Stimulated activated CD4-positive, alpha-beta T cell treated with anti-CD3 and anti-CD28 coated beads, Interleukin-2, amount 100 ng/mL, for 48 hours (primary cell): Measurements from ENCODE around the gene CHURC1.

Experiments used
- DNase-seq, 2 donors: peaks; one replicate each; pipeline ENCODE4 v3.0.0-alpha.2; 2020

CHURC1 gene

DNA sequence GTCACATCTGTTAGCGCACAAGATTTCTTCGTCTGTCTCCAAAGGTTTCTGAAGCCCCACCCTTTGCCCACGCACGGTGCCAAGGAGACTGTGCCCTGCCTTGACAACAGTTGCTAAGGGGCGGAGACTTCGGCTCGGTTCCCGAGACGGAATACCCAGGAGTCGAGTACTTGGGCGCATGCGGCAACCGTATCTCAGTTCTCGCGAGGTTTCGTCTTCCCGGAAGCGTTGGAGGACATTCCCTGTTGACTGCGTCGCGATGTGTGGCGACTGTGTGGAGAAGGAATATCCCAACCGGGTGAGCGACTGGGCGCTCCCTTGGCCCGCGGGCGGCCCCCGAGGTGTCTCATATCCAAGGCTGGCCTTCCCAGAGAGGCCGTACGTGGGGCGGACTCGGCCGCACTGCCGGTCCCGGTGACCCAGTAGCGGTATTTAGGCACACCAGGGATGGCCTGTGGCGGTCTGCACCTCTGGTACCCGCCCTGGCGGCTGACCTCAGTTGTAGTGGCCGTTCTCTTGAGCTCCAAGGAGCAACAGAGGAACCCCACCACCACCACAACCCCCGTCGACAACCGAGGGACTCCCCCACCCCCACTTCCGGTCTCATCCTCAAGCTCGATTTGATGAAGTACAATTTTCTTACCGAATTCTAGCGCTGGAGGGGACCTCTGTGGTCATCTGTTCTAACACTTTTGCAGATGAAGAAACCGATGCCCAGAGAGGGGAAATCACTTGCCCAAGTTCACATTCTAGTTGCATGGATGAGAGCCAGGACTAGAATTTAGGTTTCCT lies at the start of gene CHURC1:
Gene CHURC1 (plus strand): TSS at position 219 of the 792 bp plus-strand sequence. CDS start 41 bp downstream, at position 260.
- DNase-seq: peak; percentile 89 to 97

DNA sequence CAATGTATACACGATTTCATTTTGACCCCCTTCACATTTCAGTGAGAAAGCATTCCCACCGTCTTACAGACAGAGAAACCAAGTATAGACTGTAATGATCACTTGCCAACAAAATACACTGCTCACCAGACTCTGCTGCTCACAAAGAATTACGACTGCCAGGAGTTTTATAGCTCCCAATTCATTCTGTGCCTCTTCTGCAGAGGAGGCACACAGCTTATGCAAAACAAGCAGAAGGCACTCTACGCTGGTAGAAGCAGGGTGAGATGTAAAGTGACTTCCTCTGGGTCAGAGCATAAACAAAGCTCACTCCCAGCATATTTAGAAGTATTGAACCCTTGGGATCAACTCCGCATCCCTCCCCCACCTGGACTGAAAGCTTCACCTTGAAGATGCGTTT lies 49.1 kb upstream of the CHURC1 start:
- no peak for DNase-seq

DNA sequence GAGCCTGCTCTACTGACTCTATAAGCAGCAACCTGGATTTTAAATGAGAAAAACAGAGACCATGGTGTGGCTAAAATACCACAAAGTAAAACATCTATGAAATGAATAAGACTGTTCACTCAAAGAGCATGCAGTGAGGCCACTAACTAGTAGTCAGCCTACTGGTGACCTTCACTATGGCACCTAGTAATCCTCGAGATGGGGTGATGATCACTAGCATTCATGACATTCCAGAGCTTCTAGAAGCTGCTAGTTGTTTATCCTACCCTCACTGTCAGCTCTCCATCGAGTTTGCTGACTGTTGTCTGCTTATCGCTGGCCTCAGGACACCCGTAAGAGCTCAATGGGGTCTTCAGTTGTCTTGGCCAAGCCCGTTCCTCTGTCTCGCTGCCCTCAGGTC lies 48.3 kb upstream of the CHURC1 start:
- no peak for DNase-seq

DNA sequence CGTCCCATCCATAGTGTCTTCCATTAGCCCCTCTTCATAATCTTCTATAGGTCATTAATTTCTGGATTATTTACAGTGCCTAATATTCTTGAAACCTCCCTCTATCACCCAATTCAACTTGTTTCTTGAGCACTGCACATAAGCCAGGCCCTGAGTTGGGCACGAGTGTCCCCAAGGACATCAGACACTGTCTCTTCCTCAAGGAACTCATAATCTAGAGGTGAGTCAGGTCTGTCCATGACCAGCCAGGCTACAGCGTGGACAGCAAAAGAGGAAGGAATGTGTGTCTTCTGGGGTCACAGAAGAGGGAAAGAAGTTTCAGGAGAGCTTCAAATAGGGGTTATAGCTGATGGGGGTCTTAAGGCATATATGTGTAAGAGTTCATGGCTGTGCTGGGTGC lies 47.1 kb upstream of the CHURC1 start:
- no peak for DNase-seq

DNA sequence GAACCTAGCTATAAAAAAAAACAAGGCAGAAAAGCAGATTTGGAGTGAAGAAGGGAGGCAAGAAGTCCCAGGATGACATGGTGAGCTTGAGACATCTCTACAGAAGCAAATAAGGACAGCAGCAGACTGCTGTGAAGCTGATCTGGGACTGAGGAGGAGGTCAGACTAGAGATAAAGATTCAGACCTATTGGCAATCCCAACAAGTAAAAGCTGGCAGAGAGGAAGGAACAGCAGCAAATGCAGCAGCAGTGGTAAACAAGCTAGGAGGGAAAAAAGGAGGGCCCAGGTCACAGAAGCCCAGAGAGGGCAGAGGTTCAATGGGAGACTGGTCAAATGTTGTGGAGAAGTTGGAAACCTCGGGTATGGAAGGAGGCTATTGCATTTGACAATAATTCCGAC lies 45.9 kb upstream of the CHURC1 start:
- no peak for DNase-seq

DNA sequence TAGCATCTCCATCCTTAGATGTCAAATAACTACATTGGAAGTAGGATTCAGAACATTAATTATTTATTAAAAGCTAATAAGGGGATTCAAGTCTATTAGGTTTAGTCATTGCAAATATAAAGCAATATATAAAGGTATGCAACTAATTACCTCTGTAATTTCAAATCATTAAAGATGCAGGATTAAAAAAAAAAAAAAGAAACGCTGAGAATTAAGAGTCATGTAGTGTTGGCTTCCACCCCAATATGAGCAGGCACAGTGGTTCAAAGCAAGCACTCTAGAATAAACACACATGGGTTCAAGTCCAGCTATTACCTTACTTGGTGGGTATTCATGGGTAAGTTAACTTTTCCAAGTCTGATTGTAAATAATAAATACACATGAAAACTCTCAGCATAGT lies 45.4 kb upstream of the CHURC1 start:
- DNase-seq: no peak

DNA sequence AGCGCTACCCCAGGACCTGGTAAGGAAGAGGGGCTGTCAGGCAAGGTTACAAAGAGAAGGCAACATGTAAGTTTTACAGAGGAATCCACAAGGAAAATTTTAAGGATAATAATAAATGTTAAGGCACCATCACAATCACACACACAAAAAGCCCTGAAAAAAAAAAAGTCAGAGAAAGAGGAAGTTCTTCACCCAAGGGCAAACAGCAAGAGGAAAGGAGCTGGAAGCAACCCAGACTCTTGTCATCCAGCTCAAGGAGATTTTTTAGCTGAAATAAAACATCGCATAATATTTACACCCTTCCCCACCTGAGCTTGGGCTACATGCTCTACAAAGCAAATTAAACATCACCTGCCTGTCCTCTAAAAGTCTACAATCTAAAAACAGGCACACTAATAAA lies 44.1 kb upstream of the CHURC1 start:
- no peak for DNase-seq

DNA sequence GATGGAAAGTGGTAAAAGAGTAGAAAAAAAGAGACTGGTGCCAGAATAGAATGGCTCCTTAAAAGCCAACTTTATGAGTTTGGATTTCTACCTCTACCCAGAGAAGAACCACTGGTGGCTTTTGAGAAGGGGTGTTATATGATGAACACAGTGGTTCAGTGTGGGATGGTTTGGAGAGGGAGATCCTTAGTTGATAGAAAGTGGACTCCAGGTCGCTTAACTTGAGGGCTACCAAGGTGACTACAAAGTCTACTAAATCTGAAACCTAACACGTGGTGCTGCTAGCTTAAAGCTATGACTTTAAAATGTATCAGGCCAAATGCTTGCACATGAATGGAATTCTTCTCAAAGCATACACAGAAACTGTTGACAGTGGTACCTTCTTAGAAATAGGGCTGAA lies 42.9 kb upstream of the CHURC1 start:
- no peak for DNase-seq

DNA sequence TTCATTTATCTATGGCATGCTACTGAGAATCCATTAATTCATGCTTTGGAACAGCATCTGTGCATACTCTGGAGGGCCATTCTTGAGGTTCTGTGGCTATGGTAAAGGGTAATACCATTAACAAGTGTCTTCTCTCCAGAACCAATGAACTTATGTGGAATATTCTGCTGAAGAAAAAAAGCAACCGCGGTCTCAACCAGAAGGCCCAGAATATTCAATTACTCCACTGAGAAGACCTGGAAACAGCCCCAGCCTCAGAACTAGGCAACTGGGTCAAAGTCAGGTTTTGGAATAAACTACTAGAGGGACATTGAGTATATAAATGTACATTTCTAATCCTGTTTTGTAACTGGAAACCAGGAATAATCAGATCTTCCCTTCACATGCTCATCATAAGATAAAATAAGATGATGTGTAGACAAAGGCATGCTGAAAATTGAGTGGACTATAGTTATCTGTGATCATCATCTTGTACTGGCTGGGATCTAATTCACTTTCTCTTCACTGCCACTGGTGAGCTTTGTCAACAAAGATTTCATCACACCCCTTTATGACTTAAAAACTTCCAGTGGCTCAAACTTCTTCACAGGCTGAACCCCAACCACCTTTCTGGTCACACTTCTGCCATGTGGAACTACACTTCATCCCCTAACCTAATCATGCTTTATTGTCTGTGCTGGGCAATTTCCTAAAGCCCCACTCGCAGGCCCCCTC lies 40.6 kb upstream of the CHURC1 start:
- DNase-seq: no peak

DNA sequence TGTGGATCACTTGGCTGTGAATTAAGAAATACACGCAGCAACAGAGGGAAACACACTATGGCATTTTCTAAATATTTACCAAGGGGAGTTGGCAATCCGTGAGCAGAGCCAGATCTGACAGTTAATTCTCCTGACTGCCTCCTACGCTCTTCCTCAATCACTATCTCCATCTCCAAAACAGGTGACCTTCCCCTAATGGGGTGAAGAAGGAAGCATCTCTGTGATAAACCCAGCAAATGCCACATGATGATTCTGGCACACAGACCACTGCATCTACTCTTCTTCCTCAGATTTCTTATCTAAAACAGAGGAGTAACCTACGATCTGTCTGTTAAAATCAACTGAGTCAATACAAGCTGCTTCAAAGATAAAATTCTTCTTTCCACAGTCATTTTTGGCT lies 38.9 kb upstream of the CHURC1 start:
- DNase-seq: no peak

DNA sequence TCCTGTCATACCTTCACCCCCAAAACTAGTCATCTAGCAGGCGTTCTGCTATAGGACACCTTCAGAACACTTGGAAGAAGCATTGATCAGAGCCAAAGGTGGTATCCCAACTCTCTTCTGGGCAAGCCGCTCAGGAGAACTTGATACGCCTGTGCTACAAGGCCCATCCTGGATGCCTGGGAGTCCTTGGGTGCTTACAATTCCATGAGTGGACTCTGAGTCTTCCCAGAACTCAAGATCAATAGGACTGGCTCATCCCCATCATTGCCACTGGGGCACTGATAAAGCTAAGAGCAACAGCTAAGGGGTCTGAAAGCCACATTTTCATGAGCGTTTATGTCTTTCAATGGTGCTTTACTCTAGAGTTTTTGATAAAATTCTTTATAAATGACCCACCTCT lies 36.4 kb upstream of the CHURC1 start:
- no peak for DNase-seq

DNA sequence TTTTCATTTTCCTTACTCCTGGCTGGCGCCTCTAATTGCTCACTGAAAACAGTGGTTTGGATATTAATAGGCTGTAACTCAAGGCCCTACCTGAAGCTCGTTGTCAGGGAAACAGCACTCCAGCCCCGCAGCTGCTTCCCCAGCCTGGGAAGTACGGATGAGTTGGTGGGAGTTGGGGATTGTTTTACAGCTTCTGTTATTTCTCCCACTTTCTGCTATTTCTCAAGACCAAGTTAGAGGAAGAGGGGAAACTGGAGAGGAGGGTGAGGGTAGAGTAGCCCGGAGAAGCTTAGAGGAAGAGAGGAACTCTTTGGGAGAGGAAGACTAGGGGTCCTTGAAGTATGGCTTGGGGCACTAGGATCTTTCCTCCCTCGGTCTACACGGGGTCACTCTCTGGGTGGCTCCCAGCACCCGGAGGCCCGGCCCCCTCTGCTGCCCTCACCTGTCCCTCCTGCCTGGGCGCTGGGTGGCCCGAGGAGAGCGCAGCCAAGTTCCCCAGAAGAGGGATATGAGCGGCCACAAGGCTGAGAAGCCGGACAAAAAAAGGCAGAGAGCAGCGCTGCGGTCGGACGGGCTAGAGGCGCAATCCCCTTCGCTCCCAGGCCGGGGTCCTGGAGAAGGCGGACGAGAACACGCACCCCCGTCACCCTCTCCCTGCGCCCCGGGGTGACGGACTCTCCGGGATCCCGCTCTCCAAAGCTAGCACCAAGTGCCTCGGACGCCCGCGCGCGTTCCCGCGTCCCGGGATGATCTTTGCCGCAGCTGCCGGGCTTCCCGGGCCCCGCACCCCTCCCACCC lies 35.2 kb upstream of the CHURC1 start:
- DNase-seq: no peak

DNA sequence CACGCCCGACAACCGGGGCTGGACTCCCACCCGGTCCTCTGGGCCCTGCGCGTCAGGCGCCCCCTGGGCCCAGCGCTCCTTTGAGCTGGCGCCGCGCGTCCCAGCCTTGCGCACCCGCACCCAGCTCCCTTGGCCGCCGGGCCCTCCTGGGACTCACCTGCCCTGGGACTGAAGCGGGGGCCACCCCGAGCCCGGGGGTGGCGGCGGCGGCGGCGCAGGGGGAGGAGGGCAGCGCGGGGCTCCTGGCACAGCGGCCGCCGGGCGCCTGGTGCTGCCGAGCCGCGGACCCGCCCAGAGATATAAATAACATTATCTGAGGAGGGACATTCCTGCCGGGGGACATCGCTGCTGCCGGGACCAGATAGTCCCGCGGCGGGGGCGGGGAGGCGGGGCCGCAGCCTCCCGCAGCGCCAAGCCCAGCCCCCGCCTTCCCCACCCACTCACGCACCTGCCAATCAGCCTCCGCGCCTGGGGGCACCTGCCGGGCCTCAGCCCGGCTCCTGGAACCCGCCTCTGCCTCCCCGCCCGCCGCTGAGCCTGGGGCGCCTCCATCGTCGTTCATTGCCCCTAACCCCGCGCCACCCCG lies 34.5 kb upstream of the CHURC1 start, which contains the start of gene SPTB:
Gene SPTB (minus strand): TSS at position 273 of the 586 bp plus-strand sequence. CDS start 56,813 bp downstream, outside the sequence.
- DNase-seq: peak; percentile 41 to 48

DNA sequence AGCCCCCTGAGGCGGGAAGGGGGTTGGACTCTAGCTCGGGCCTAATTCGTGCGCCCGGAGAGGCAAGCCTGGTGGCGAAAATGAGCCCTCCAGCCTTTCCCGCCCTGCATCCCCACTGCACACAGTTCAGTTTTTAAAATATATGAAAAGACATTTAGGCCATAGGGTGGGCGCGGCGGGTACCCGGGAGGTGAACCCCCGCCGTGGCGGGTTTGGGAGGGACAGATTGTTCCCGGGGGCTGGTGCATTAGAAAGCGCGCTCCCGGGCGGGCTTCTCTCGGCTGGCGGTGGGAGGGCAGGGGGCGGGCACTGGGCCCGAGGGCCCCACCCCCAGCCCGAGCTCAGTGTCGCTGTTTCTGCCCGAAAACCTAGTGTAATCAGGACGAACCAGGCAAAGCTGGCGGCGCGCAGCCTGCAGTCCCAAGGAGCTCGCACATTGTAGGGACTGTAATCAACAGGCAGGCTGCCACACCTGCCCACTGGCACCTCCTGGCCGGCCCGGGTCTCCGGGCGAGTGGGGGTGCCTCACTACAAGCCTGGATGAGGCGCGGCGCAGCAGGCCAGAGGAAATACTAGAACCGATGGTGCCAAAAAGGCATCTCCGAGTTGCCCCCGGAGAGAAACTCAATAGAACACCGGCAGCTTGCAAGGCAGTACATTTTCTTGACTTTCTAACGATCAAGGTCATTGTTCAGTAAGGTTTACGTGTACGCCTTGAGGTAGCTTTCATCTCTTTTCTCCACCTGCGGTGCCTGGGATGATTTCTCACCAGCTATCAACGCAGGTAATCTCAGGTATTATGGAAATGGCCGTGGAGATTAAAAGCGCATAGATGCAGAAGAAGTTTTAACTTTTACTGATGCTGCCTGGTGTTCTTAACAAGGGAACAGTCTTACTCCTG lies 33.8 kb upstream of the CHURC1 start:
- DNase-seq: peak; percentile 52 to 55

DNA sequence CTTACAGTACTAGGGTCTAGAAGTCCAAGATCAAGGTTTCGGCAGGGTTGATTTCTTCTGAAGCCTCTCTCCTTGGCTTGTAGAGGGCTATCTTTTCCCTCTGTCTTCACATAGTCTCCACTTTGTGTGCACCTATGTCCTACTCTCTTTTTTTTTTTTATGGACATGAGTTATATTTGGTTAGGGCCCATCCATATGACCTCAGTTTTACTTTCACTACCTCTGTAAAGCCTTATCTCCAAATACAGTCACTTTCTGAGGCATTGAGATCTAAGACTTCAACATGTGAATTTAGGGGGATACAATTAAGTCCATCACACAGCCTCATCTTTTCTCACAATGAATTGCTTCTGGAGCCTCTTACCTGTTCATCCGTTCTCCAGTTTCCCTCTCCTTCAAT lies 28.7 kb upstream of the CHURC1 start:
- no peak for DNase-seq

DNA sequence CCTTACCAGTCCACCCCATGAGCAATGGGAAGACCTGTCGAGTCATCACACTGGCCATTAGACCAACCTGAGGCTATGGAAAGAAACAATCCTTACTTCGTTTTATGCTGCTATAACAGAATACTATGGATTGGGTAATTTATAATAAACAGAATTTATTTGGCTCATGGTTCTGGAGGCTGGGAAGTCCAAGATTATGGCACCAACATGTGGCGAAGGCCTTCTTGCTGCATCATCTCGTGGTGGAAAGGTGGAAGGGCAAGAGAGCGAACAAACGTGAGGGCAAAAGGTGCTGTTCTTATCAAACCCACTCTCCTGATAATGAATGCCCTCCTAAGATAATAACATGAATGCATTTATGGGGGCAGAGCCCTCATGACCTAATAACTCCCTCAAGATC lies 24.9 kb upstream of the CHURC1 start:
- DNase-seq: no peak

DNA sequence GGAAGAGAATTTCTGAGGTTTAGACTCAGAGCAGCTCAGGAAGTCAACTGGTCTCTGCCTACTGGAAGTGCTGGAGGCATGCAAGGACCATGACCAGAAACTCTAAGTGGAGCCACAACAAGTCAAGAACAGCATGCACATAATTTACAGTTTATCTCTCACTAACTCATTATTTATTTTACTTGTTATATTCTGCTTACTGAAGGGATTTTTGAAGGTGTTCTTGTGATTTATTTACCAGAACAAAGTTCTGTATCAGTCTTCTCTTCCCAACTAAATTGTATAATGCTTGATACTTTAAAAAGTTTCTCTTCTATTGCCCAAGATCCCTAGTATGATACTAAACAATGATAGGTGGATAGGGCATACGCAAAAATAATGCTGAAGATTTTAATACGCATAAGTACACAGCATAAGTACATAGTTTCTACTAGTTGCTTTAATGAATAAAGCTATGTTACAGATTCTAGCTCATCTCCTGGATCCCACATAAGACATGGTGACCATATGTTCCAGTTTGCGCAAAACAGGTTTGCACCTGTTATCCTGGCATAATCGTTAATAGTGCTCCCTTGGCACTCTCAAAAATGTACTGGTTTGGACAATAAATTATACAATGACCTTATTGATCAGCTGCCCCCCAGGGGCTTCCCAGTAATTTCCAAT lies 22.9 kb upstream of the CHURC1 start:
- no peak for DNase-seq

DNA sequence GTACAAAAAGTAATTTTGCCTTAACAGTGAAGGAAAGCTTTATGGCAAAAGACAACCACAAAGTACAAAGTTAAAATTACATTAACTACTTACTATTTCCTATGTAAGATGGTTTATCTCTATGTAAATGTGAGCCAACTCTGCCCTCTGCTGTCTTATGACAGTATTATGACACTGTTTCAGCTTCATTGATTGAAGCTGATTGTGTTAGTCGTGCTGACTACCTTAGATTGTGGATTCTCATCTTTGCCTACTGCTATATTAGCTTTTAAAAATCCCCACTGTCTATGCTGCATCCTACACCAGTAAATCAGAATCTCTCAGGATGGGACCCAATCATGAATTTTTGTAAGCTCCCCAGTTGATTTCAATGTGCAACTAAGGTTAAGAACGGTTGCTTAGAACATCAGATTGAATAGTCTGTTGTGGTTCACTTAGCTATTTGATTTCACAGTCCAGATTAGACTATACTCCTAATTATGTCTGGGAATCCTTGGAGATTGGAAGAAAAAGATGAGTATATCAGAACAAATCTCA lies 22.3 kb upstream of the CHURC1 start:
- peak in 1 of 2 donors; percentile 13 for DNase-seq

DNA sequence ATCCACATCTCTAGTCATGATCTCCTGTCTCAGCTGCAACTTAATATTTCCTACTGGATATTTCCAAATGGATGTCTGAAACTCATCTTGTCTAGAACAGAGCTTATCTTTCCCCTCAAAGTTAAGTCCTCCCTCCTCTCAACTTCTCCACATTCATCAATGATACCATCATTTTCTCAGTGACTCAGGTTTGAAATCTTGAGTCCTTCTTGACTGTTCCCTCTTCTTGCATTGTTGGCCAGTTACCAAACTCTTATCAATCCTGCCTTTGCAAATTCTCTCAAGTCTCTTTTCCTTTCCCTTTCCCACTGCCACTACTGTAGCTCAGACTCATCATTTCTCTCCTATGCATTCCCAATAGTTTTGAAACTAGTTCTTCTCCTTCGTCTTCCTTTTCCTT lies 14.3 kb upstream of the CHURC1 start:
- DNase-seq: no peak

DNA sequence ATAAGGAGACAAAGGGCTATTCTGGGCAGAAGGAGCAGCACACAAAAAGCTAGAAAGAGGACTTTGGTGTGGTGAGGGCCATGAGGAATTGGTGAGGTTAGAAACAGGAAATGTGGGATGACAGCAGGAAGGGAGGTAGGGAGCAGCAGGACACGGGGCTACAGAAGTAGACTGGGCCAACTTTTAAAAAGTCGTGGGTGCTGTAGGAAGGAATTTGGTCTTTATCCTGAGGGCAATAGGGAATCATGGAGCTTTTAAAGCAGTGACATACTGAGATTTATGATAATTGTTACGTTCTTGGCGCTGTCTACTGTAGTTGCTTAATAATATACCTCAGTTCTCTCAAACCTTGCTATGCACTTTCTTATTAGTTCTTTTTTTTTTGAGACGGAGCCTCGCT lies 8.2 kb upstream of the CHURC1 start:
- DNase-seq: no peak

DNA sequence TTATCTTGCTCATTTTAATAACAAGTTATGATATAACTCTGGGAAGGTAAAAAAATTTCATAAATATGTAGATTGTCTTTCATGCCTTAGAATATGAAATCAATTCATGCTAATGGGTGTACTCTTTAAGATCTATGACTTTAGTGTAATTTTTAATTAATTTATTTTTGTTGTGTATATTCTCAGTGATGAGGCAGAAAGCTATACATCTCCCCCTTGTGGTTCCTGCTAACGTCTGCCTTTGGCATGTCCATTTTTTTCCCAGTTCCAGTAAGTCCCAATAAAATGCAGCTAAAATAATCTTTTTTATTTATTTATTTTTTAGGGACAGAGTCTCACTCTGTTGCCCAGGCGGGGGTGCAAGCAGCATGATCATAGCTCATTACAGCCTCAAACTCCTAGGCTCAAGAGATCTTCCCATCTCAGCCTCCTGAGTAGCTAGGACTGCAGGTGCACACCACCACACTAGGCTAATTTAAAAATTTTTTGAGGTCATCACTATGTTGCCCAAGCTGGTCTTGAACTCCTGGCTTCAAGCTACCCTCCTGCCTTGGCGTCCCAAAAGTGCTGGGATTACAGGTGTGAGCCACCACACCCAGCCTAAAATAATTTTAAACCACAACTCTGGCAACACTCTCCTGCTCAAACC lies 3.3 kb upstream of the CHURC1 start:
- no peak for DNase-seq
